BJ (cell line): ENCODE measurements around the gene PRDM11. TPM values are rescaled to one million over a fixed set of nuclear protein-coding genes. Genes with fewer than 3 reads are reported as not detected.
"Not testable (repeated sequence)": the region's sequence is repeated elsewhere in the genome, so short reads cannot be mapped to it uniquely, and the experiment has no call there.

Experiments used
- CTCF ChIA-PET: fragments of 350-600 bp; formaldehyde crosslinking; extraction: SDS; loops from one replicate; lab custom pipeline; 2021; ENCODE audit warnings: antibody characterized with exemption, inconsistent platforms; lab: Yijun Ruan, JAX
- POLR2A ChIA-PET: fragments of 300-600 bp; sonication (Branson Sonifier 250); formaldehyde crosslinking; extraction: SDS; loops from one replicate; lab custom pipeline; 2021; ENCODE audit warnings: antibody characterized with exemption; lab: Charles Lee
- DNase-seq: peaks from one replicate; pipeline ENCODE4 v3.0.0-alpha.2; 2011; ENCODE audit warnings: low read depth
- H3K27me3 ChIP-seq: 2 replicates; pipeline ENCODE4 v1.6.0; 2011; ENCODE audit warnings: low read length; ENCODE audit not compliant: control insufficient read depth, insufficient read depth
- H3K36me3 ChIP-seq: 2 replicates; pipeline ENCODE4 v1.5.1; 2011; ENCODE audit warnings: low read length; ENCODE audit not compliant: control insufficient read depth, insufficient read depth
- H3K4me3 ChIP-seq: 2 replicates; pipeline ENCODE4 v1.5.1; 2011; ENCODE audit warnings: low read depth, mild to moderate bottlenecking, control low read depth, low read length
- CTCF ChIP-seq: IDR thresholded peaks from 2 replicates; pipeline ENCODE4 v1.5.1; 2011; ENCODE audit warnings: low read depth, mild to moderate bottlenecking, control low read depth, inconsistent platforms, low read length, moderate library complexity; ENCODE audit not compliant: insufficient read depth
- polyA plus RNA-seq: library from polyadenylated mRNA; depleted of rRNA; stranded (reverse); fragments of >200 nt; gene quantifications from 2 replicates; pipeline ENCODE4 v1.2.3, GENCODE V29; 2011

Gene PRDM11
- polyA plus RNA-seq, 1 experiment = 5.8 TPM

DNA sequence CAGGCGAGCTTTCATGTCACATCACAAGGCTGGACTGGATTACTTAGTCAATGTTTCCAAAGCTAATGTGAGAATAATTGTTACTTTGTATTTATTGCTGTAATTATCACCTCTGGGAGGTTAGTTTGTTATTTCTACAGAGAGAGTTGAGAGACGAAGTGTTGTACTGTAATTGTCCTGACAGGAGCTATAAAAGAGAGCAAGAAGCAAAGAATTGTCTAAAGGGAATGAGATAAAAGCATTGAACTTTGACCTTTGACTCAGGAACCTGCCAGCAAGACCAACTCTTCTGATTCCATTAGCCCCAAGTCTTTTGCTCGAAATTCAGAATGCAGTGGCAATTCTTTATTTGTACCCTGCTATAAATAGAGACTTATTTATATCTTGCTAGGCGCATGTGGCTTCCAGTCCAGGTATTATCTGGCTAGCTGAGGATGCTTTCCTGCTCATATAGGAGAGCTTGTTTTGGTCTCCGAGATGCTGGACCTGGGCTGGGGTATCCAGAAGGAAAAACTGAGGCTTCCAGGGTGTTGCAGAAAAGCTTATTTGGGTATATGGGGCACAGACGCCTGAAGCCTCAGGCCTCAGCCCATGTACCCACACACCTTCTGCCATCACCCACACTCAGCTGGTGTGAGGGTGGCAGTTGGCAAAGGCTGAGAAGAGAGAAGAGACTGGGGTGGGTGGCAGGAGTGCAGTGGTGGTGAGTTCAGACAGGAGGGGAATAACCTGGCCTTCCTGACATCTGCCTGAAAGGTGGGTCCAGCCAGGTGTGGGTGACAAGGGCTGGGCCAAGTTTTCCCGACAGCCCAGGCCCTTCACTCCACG lies 99.0 kb downstream of the PRDM11 start:
- CTCF ChIA-PET = interaction anchor here (0.8 to 5.6 kb wide), 4 partner anchors 10 to 137 kb away, joined by 3 to 26 read pairs (median 4); no protein-coding TSS in a partner anchor
- no peaks in the 10 kb centered on the region for H3K27me3 ChIP-seq
- POLR2A ChIA-PET = no interaction called here
- no peak for DNase-seq
- no peaks in the 10 kb centered on the region for H3K36me3 ChIP-seq
- no peak overlapping the region for H3K4me3 ChIP-seq
- no peak for TF ChIP-seq CTCF

GRCh38 chr11:45246241-45246640 lies 99.8 kb downstream of the PRDM11 start:
- H3K27me3 ChIP-seq = peaks cover 1% of the 10 kb centered on the region; the same call in 1 of the 2 replicates
- H3K36me3 ChIP-seq = no peaks in the 10 kb centered on the region
- ChIA-PET POLR2A (no interaction called here), CTCF (interaction anchor here (1.0 to 5.6 kb wide), 3 partner anchors 13 to 28 kb away, joined by 3 to 26 read pairs (median 3); no protein-coding TSS in a partner anchor)
- no peak for TF ChIP-seq CTCF
- no peak overlapping the region for H3K4me3 ChIP-seq
- no peak for DNase-seq

GRCh38 chr11:45247433-45247832 lies 101.0 kb downstream of the PRDM11 start:
- POLR2A ChIA-PET = no interaction called here
- TF ChIP-seq CTCF = no peak
- Histone ChIP-seq H3K27me3 (peaks cover 1% of the 10 kb centered on the region; the same call in 1 of the 2 replicates), H3K4me3 (no peak overlapping the region), H3K36me3 (no peaks in the 10 kb centered on the region)
- CTCF ChIA-PET = interaction anchor here (1.0 to 5.6 kb wide), 4 partner anchors 10 to 84 kb away, joined by 3 to 26 read pairs (median 8); no protein-coding TSS in a partner anchor
- no peak for DNase-seq

DNA sequence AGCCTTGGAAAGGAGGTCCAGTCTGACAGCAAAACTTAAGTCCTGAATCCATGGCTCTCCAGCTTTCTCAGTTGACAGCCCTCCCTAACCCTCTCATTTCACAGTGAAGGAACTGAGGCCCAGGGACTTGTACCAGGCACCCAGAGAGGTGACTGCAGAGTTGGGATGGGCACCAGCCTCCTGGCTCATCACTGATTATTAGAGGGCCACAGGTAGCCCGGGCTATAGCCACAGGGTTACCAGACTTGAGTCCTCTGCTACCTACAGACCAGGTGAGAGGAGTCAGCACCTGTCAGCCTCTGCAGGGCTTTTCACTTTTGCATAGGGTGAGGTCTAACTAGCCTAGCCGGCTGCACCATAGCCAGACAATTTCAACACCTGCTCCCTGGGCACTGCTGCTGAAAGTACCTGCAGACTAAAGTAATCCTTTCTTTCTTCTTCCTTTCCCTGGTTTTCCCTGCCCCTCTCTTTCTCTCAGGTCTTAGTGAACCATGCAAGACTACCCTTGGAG lies 102.1 kb downstream of the PRDM11 start:
- POLR2A ChIA-PET = no interaction called here
- peaks cover 1% of the 10 kb centered on the region; the same call in 1 of the 2 replicates for H3K27me3 ChIP-seq
- DNase-seq = no peak
- CTCF ChIA-PET = interaction anchor here (1.4 to 2.0 kb wide), 2 partner anchors 11 to 138 kb away, joined by 3 to 9 read pairs; no protein-coding TSS in a partner anchor
- TF ChIP-seq CTCF = no peak
- no peaks in the 10 kb centered on the region for H3K36me3 ChIP-seq
- H3K4me3 ChIP-seq = no peak overlapping the region

GRCh38 chr11:45249372-45249771 lies 102.9 kb downstream of the PRDM11 start:
- POLR2A ChIA-PET, H3K4me3 ChIP-seq, H3K36me3 ChIP-seq, DNase-seq, H3K27me3 ChIP-seq: not testable (repeated sequence)
- CTCF ChIA-PET = interaction anchor here (1.4 kb wide), 1 partner anchor 139 kb away, joined by 3 read pairs; no protein-coding TSS in a partner anchor
